Body of pancreas (tissue), 4 donors: Measurements from ENCODE around the gene ADCY10. TPM values are rescaled to one million over a fixed set of nuclear protein-coding genes. Genes with fewer than 3 reads are reported as not detected.
"Not testable (repeated sequence)": the region's sequence is repeated elsewhere in the genome, so short reads cannot be mapped to it uniquely, and the experiment has no call there.

ENCODE experiments used
- ATAC-seq: fragments of 150-250 bp; one replicate; pipeline ENCODE4 v1.9.1; 2016
- DNase-seq, 4 donors: peaks; one replicate each; pipeline ENCODE4 v3.0.0-alpha.2; 2019
- H3K27ac ChIP-seq, 4 donors: fragments of 200-600 bp; sonication (generic); 1 replicate in 3 of 4; 2 replicates in 1 of 4; pipeline versions ENCODE4 v1.5.1 to v1.6.1; 2016 to 2019; ENCODE audit warnings: mild to moderate bottlenecking in 1 of 4, mixed read lengths in 1 of 4, moderate library complexity in 1 of 4
- H3K27me3 ChIP-seq, 2 donors: fragments of 200-600 bp; sonication (generic); one replicate each; pipeline ENCODE4 v1.6.0; 2016; ENCODE audit warnings: mild to moderate bottlenecking in 1 of 2
- H3K36me3 ChIP-seq, 2 donors: fragments of 200-600 bp; sonication (generic); replicated peaks in 1 of 2; 2 replicates each; pipeline ENCODE4 v1.5.1; 2016; ENCODE audit warnings: low read depth in 2 of 2; ENCODE audit not compliant: insufficient read depth in 1 of 2
- H3K4me1 ChIP-seq: fragments of 200-600 bp; sonication (generic); one replicate; pipeline ENCODE4 v1.6.0; 2016
- H3K4me3 ChIP-seq, 2 donors: fragments of 200-600 bp; sonication (generic); 1 replicate in 1 of 2; 2 replicates in 1 of 2; pipeline ENCODE4 v1.5.1; 2016 to 2019
- H3K9me3 ChIP-seq, 3 donors: fragments of 200-600 bp; sonication (generic); 1 replicate in 2 of 3; 2 replicates in 1 of 3; pipeline ENCODE4 v1.5.1; 2016
- POLR2A ChIP-seq, 3 donors: fragments of 450-650 bp; IDR thresholded peaks; one replicate each; pipeline ENCODE4 v1.6.1; 2016; ENCODE audit warnings: antibody characterized with exemption in 3 of 3, mild to moderate bottlenecking in 2 of 3
- WGBS, 2 donors: methylation state at CpG; one replicate each; pipeline ENCODE4 v1.1.5; 2017; 5-methylcytosine and 5-hydroxymethylcytosine counted together
- intact Hi-C: fragments of 100-400 bp; cut with DNase I; formaldehyde crosslinking; loops from one replicate; pipeline ENCODE4 v1.15.1; 2023
- total RNA-seq, 2 donors: library from RNA; depleted of rRNA; stranded (reverse); fragments of >200 nt; gene quantifications; one replicate each; pipeline ENCODE4 v1.1.0, GENCODE V29; 2016
- TF ChIP-seq, protein P1 (sequence below), 7 experiments: fragments of 450-650 bp in 4 of 7; fragments of 200-600 bp in 3 of 7; sonication (generic) in 3 of 7; IDR thresholded peaks; one replicate each; pipeline ENCODE4 v1.5.1; 2016 to 2019; ENCODE audit warnings: antibody characterized with exemption in 7 of 7

The ADCY10 gene
- total RNA-seq, 2 donors from 2014 or later, result 0.26 TPM; not detected in 1

DNA sequence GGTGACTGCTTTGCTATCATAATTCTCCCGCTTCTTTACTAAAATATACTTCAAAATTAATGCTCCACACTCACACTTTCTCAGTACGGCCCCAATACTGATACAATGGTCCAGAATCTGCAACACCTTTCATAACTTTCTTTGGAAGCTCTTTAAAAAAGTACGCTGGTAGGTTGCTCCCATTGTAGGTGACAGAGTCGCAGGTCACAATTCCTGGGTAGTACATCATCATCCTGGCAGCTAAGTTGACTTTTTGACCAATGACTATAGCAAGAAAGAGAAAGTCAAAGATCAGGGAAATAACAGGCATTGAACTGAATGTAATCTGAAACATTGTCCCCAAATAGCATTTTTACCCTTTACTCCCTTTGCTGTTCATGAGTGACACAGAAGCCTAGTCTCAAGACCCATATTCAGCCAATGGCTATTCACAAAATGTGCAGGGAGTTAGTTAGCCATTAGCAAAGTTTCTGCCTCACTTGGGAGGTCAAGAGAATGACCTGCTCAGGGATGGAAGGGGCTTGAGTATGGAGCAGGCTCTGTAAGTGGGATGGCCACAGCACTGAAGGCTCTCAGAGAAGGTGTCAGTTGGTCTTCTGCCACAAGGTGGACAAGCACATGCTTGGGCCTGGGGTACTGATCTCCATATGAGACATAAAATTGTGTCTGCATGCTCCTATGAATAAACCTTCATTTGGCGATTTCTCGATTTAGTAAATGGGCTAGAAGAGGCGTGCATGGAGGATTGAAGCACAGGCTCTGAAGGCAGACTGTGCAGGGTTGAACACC, 35.4 kb downstream of the ADCY10 start:
- intact Hi-C loops, result no loop called here
- H3K36me3 ChIP-seq, result no peaks in the 10 kb centered on the region
- no peak overlapping the region for H3K27ac ChIP-seq
- DNase-seq, result no peak
- 94 to 95% methylated on average over 7 of the region's 7 CpGs for WGBS, 2 donors
- no peak overlapping the region for H3K4me3 ChIP-seq
- no peak for ATAC-seq
- no peaks in the 10 kb centered on the region for H3K9me3 ChIP-seq
- H3K27me3 ChIP-seq, result no peaks in the 10 kb centered on the region
- no peaks in the 10 kb centered on the region for H3K4me1 ChIP-seq
- TF ChIP-seq POLR2A (IDR thresholded peaks at IDR 0.05), result no peak
- TF ChIP-seq, protein P1, sequence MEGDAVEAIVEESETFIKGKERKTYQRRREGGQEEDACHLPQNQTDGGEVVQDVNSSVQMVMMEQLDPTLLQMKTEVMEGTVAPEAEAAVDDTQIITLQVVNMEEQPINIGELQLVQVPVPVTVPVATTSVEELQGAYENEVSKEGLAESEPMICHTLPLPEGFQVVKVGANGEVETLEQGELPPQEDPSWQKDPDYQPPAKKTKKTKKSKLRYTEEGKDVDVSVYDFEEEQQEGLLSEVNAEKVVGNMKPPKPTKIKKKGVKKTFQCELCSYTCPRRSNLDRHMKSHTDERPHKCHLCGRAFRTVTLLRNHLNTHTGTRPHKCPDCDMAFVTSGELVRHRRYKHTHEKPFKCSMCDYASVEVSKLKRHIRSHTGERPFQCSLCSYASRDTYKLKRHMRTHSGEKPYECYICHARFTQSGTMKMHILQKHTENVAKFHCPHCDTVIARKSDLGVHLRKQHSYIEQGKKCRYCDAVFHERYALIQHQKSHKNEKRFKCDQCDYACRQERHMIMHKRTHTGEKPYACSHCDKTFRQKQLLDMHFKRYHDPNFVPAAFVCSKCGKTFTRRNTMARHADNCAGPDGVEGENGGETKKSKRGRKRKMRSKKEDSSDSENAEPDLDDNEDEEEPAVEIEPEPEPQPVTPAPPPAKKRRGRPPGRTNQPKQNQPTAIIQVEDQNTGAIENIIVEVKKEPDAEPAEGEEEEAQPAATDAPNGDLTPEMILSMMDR (IDR thresholded peaks at IDR 0.05), result no peak

DNA sequence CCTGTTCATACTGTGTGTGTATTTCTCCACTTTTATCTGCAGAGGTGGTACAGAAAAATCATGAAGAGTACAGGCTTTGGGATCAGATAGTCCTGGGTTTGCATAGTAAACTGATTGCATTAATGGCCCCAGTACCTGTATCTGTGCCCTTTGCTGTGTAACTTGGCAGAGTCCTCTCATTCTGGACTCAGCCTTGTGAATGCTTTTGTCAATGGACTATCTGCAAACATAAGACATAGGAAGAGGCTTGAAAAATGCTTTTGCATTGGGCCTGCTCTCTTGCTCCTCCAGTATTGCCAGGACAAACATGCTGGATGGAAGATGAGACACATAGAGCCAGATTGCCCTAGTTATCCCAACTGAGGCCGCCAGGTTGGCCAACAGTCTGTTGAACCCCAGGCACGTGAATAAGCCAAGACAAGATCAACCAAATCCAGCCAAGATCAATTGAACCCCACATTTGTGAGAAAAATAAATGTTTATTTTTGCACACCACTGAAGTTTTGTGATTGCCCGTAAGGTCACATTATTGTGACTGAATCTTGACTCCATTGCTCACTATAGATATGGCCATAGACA, 37.2 kb downstream of the ADCY10 start:
- DNase-seq (no peak), ATAC-seq (no peak)
- Histone ChIP-seq H3K4me1 (no peaks in the 10 kb centered on the region), H3K27ac (no peak overlapping the region), H3K9me3 (no peaks in the 10 kb centered on the region), H3K4me3 (no peak overlapping the region), H3K27me3 (no peaks in the 10 kb centered on the region), H3K36me3 (no peaks in the 10 kb centered on the region)
- intact Hi-C loops, result no loop called here
- TF ChIP-seq POLR2A (IDR thresholded peaks at IDR 0.05), result no peak
- TF ChIP-seq, protein P1 (IDR thresholded peaks at IDR 0.05), result no peak
- WGBS, 2 donors, result 92 to 97% methylated on average over 3 of the region's 3 CpGs

DNA sequence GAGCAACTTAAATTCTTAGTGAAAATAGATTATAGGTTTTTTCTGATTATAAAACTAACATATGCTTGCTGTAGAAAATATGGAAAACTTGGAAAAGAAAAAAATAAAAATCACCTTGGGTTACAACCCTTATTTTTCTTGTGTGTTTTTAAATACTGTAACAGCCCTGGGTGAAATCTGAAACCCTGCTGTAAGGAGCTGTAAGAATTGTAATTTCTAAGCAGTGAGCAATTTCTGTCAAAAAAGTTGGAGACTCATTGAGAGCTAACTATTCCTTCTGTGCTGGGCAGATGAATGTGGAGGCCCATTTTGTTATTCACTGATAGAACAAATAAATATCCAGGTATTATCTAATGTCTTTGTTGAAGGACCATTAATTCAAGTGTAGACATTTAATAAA, 42.6 kb downstream of the ADCY10 start:
- DNase-seq, result no peak
- H3K4me1 ChIP-seq, result no peaks in the 10 kb centered on the region
- no peaks in the 10 kb centered on the region for H3K36me3 ChIP-seq
- intact Hi-C loops, result no loop called here
- no peak for TF ChIP-seq POLR2A (IDR thresholded peaks at IDR 0.05)
- TF ChIP-seq, protein P1 (IDR thresholded peaks at IDR 0.05), result no peak
- no peaks in the 10 kb centered on the region for H3K27me3 ChIP-seq
- H3K27ac ChIP-seq, result no peak overlapping the region
- H3K4me3 ChIP-seq, result no peak overlapping the region
- no peaks in the 10 kb centered on the region for H3K9me3 ChIP-seq
- ATAC-seq, result no peak

DNA sequence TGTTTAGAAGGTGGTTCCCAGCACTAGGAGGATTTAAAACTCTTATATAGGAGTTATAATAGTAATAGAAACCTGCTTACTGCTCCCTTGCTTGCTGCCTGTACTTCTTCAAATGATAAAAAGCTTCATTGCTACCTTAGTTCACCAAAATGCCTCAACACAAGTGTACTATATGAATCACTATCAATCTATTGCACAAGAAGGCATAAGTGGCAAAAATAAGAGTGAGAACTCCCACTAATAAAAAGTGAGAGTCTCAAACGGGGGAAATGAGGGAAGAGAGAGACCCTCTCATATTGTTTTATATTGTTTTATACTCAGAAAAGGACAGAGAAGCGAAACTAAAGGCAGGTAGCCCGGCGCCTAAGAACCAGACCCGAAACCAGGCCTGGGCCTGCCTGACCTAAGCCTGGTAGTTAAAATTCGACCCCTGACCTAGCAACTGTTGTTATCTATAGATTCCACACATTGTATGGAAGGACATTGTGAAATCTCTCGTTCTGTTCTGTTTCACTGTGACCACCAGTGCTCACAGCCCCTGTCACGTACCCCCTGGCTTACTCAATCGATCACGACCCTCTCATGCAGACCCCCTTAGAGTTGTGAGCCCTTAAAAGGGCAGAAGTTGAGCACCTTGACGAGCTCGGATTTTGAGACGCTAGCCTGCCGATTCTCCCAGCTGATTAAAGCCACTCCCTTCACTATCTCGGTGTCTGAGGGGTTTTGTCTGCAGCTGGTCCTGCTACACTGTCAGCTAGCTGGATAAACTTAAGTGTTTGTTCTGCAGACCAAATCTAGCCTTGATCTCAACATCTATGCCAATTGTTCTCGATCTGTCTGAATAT, 44.6 kb downstream of the ADCY10 start:
- H3K9me3 ChIP-seq, H3K27me3 ChIP-seq, H3K4me3 ChIP-seq, intact Hi-C loops, H3K27ac ChIP-seq, DNase-seq, ATAC-seq, H3K36me3 ChIP-seq, H3K4me1 ChIP-seq: not testable (repeated sequence)
- WGBS, 2 donors, result 59 to 68% methylated on average over 16 of the region's 16 CpGs

DNA sequence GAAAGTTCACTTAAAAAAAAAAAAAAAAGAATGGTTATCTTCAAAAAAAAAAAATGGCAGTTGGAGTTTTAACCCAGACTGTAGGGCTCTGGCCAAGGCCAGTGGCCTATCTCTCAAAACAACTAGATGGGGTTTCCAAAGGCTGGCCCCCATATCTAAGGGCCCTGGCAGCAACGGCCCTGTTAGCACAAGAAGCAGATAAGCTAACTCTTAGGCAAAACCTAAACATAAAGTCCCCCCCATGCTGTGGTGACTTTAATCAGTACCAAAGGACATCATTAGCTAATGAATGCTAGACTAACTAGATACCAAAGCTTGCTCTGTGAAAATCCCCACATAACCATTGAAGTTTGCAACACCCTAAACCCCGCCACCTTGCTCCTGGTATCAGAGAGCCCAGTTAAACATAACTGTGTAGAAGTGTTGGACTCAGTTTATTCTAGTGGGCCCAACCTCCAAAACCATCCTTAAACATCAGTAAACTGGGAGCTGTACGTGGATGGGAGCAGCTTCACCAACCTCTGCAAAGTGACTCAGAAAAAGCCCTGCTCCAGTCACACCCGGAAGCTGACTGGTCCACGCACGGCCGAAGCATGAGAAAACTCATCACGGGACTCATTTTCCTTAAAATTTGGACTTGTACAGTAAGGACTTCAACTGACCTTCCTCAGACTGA, 47.1 kb downstream of the ADCY10 start:
- ATAC-seq, H3K4me1 ChIP-seq, DNase-seq, H3K27me3 ChIP-seq, intact Hi-C loops, H3K36me3 ChIP-seq, H3K9me3 ChIP-seq, H3K4me3 ChIP-seq, H3K27ac ChIP-seq: not testable (repeated sequence)
- 83 to 86% methylated on average over 6 to 8 of the region's 8 CpGs for WGBS, 2 donors

DNA sequence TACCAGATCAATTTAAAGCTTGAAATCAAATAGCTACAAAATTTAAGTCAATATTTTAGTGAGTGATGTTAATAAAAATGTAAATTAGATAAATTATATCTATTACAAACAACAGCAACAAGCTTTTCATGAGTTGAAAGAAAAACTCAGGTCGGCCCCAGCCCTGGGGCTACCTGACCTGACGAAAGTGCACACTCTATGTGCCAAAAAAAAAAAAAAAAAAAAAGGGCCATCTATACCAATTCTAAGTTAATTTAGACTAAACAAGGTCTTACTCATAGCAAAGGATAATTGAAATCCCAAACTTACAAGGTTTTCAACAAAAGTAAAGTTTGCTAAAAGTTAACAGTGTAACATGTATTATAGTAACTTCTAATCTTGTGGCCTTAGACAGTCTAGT, 47.6 kb downstream of the ADCY10 start:
- intact Hi-C loops, DNase-seq, H3K9me3 ChIP-seq, H3K36me3 ChIP-seq, ATAC-seq, H3K4me3 ChIP-seq, H3K27ac ChIP-seq, H3K27me3 ChIP-seq, H3K4me1 ChIP-seq: not testable (repeated sequence)
- 88 to 89% methylated on average over 2 of the region's 2 CpGs for WGBS, 2 donors

DNA sequence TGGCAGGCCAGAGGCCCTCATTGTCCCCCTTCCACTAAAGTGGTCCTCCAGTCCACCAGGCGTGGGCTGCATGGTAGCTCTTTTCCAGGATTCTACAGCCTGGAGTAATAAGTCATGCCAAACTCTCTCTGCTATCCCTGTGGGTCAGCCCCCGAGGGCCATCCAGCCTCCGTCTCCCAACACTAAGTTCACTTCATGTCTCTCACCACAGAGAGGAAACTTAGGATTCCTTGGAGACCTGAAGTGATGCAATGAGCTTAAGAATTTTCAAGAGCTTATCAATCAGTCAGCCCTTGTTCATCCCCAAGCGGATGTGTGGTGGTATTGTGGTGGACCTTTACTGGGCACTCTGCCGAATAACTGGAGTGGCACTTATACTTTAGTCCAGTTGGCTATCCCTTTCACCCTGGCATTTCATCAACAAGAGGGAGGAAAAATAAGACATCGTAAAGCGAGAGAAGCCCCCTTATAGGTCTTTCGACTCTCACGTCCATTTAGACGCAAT, 48.1 kb downstream of the ADCY10 start:
- 94 to 95% methylated on average over 10 of the region's 10 CpGs for WGBS, 2 donors
- H3K36me3 ChIP-seq, H3K4me3 ChIP-seq, H3K27ac ChIP-seq, ATAC-seq, H3K9me3 ChIP-seq, intact Hi-C loops, H3K4me1 ChIP-seq, DNase-seq, H3K27me3 ChIP-seq: not testable (repeated sequence)

DNA sequence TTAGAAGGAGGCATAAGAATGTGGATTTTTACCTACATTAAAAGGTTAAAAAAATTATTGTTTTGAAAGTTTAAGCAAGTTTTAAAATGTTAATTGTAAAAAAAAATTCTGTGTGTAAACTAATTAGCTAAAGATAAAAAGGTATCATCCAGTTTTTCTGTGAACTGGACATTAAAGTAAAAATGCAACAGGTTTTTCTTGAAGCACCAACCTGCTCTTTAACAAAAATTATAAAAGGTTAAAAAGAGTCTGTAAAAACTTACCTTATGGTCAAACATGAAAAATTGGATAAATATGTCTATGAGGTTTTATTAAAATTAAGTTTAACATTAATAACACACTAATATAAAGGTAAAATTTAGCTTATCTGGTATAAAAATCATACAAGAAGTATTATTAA, 48.7 kb downstream of the ADCY10 start:
- H3K4me1 ChIP-seq, intact Hi-C loops, H3K9me3 ChIP-seq, DNase-seq, H3K36me3 ChIP-seq, ATAC-seq, H3K27me3 ChIP-seq, H3K27ac ChIP-seq, H3K4me3 ChIP-seq: not testable (repeated sequence)
